GM23338 (cell line): ENCODE results near the gene ZBTB22. TPM values are rescaled to one million over a fixed set of nuclear protein-coding genes. Genes with fewer than 3 reads are reported as not detected.

ENCODE experiments used
- ATAC-seq: fragments of 200-7000 bp; cut with Tn5 transposase; 3 replicates; pipeline ENCODE4 v1.9.1; 2020
- DNase-seq: peaks from one replicate; pipeline ENCODE4 v3.0.0-alpha.2; 2015; ENCODE audit warnings: low spot score
- H2AFZ ChIP-seq: fragments of 200-600 bp; sonication (generic); 2 replicates; pipeline ENCODE4 v1.8.0; 2016; ENCODE audit warnings: antibody characterized with exemption, mild to moderate bottlenecking, moderate library complexity
- H3F3A ChIP-seq: fragments of 200-600 bp; sonication (generic); replicated peaks from 2 replicates; pipeline ENCODE4 v1.8.0; 2017; ENCODE audit warnings: antibody characterized with exemption, mixed run types, low read depth
- H3K27ac ChIP-seq: fragments of 200-600 bp; sonication (generic); 2 replicates; pipeline ENCODE4 v1.6.1; 2016; ENCODE audit warnings: low read depth
- H3K27me3 ChIP-seq: fragments of 200-600 bp; sonication (generic); 2 replicates; pipeline ENCODE4 v1.8.0; 2016; ENCODE audit warnings: mild to moderate bottlenecking, mixed run types, moderate library complexity; ENCODE audit not compliant: insufficient read depth
- H3K36me3 ChIP-seq: fragments of 200-600 bp; sonication (generic); 2 replicates; pipeline ENCODE4 v1.8.0; 2016; ENCODE audit warnings: mild to moderate bottlenecking; ENCODE audit not compliant: insufficient read depth
- H3K4me1 ChIP-seq: fragments of 200-600 bp; sonication (generic); 2 replicates; pipeline ENCODE4 v1.8.0; 2016; ENCODE audit warnings: mild to moderate bottlenecking, moderate library complexity; ENCODE audit not compliant: insufficient read depth
- H3K4me2 ChIP-seq: fragments of 200-600 bp; sonication (generic); 2 replicates; pipeline ENCODE4 v1.7.1; 2017; ENCODE audit warnings: mixed run types
- H3K4me3 ChIP-seq: fragments of 200-600 bp; sonication (generic); 2 replicates; pipeline ENCODE4 v1.6.1; 2016; ENCODE audit warnings: mixed run types
- H3K79me2 ChIP-seq: fragments of 200-600 bp; sonication (generic); replicated peaks from 2 replicates; pipeline ENCODE4 v1.8.0; 2017; ENCODE audit warnings: mild to moderate bottlenecking; ENCODE audit not compliant: insufficient read depth
- H3K9me2 ChIP-seq: fragments of 200-600 bp; sonication (generic); 2 replicates; pipeline ENCODE4 v1.8.0; 2017; ENCODE audit not compliant: insufficient read depth
- H4K20me1 ChIP-seq: fragments of 200-600 bp; sonication (generic); replicated peaks from 2 replicates; pipeline ENCODE4 v1.8.0; 2017; ENCODE audit warnings: mild to moderate bottlenecking; ENCODE audit not compliant: insufficient read depth
- H3K27ac Mint-ChIP-seq: 2 replicates; pipeline ENCODE4 v1.8.0; 2020; ENCODE audit warnings: inconsistent platforms, mild to moderate bottlenecking, moderate library complexity, mixed read lengths
- H3K27me3 Mint-ChIP-seq: 3 replicates; pipeline ENCODE4 v1.8.0; 2022; ENCODE audit warnings: low read depth, mild to moderate bottlenecking, moderate library complexity, mixed read lengths, inconsistent platforms; ENCODE audit not compliant: insufficient read depth, poor library complexity
- H3K36me3 Mint-ChIP-seq: 3 replicates; pipeline ENCODE4 v1.8.0; 2021; ENCODE audit warnings: low read depth, mild to moderate bottlenecking, inconsistent platforms, moderate library complexity, mixed read lengths
- H3K4me1 Mint-ChIP-seq: 3 replicates; pipeline ENCODE4 v1.8.0; 2020; ENCODE audit warnings: mild to moderate bottlenecking, inconsistent platforms, mixed read lengths
- H3K4me3 Mint-ChIP-seq: 3 replicates; pipeline ENCODE4 v1.8.0; 2021; ENCODE audit warnings: moderate library complexity, mild to moderate bottlenecking, inconsistent platforms, mixed read lengths
- H3K9me3 Mint-ChIP-seq: 3 replicates; pipeline ENCODE4 v1.8.0; 2020; ENCODE audit warnings: moderate library complexity, mild to moderate bottlenecking, inconsistent platforms, mixed read lengths
- CREB1 ChIP-seq: fragments of 250-450 bp; sonication (Bioruptor Pico); IDR thresholded peaks from 2 replicates; pipeline ENCODE4 v1.5.0; 2020; ENCODE audit warnings: low read depth, mild to moderate bottlenecking, moderate library complexity
- CTCF ChIP-seq, 2 experiments: fragments of 200-600 bp in 1 of 2; sonication (generic) in 1 of 2; conservative IDR thresholded peaks; 2 replicates each; pipeline versions ENCODE4 v1.5.1 to v1.6.1; 2016 to 2017; ENCODE audit warnings: antibody characterized with exemption in 2 of 2, low read depth in 2 of 2, mild to moderate bottlenecking in 2 of 2, moderate library complexity in 1 of 2
- ETS1 ChIP-seq: IDR thresholded peaks from 2 replicates; pipeline ENCODE4 v1.6.1; 2016; ENCODE audit warnings: antibody characterized with exemption
- EZH2phosphoT487 ChIP-seq: fragments of 200-600 bp; sonication (generic); IDR thresholded peaks from one replicate; pipeline ENCODE4 v1.8.1; 2018; ENCODE audit warnings: antibody characterized with exemption; ENCODE audit not compliant: unreplicated experiment
- JUNB ChIP-seq: IDR thresholded peaks from one replicate; pipeline ENCODE4 v1.6.1; 2016; ENCODE audit warnings: antibody characterized with exemption; ENCODE audit not compliant: unreplicated experiment
- NANOG ChIP-seq: IDR thresholded peaks from 2 replicates; pipeline ENCODE4 v1.6.1; 2016; ENCODE audit warnings: antibody characterized with exemption, borderline replicate concordance
- POLR2AphosphoS5 ChIP-seq: IDR thresholded peaks from 2 replicates; pipeline ENCODE4 v1.6.1; 2016; ENCODE audit warnings: antibody characterized with exemption, low read depth
- STAT1 ChIP-seq: IDR thresholded peaks from one replicate; pipeline ENCODE4 v1.6.1; 2016; ENCODE audit warnings: antibody characterized with exemption; ENCODE audit not compliant: unreplicated experiment
- ZNF114 ChIP-seq: fragments of 250-450 bp; sonication (Bioruptor Pico); IDR thresholded peaks from 2 replicates; pipeline ENCODE4 v1.5.0; 2020; ENCODE audit warnings: mild to moderate bottlenecking, moderate library complexity
- ZNF331 ChIP-seq: fragments of 250-450 bp; sonication (Bioruptor Pico); IDR thresholded peaks from 2 replicates; pipeline ENCODE4 v1.5.0; 2020; ENCODE audit warnings: low read depth, mild to moderate bottlenecking, moderate library complexity
- ZNF462 ChIP-seq: fragments of 250-450 bp; sonication (Bioruptor Pico); IDR thresholded peaks from 2 replicates; pipeline ENCODE4 v1.5.0; 2020; ENCODE audit warnings: mild to moderate bottlenecking, moderate library complexity
- polyA plus RNA-seq: library from polyadenylated mRNA; unstranded; fragments of >200 nt; fragmentation: Nextera tagmentation; extraction: Ambion mirVana; gene quantifications from 2 replicates; pipeline ENCODE4 v1.2.1, GENCODE V29; 2016
- total RNA-seq: library from RNA; depleted of rRNA; stranded (reverse); fragments of >200 nt; shearing (Covaris generic); gene quantifications from 2 replicates; pipeline ENCODE4 v1.2.3, GENCODE V29; 2014

The ZBTB22 gene
- total and polyA plus RNA-seq, 2 experiments from 2014 or later, result 3.9 to 7.7 TPM

GRCh38 chr6:33324125-33324524 lies 6.6 kb upstream of the ZBTB22 start:
- Histone ChIP-seq H3K4me3 (peak overlapping the region; percentile 80), H3F3A (peaks cover 12% of the 10 kb centered on the region), H3K4me1 (peaks cover 31% of the 10 kb centered on the region), H3K9me2 (no peaks in the 10 kb centered on the region), H3K27ac (peak overlapping the region; percentile 72; the same call in 1 of the 2 replicates), H3K27me3 (no peaks in the 10 kb centered on the region), H2AFZ (peak overlapping the region; percentile 65; the same call in 1 of the 2 replicates), H3K36me3 (peaks cover 13% of the 10 kb centered on the region), H3K4me2 (peak overlapping the region; percentile 92), H4K20me1 (peaks cover 11% of the 10 kb centered on the region), H3K79me2 (peaks cover 35% of the 10 kb centered on the region)
- Mint-ChIP-seq H3K27me3 (peaks cover 14% of the 10 kb centered on the region), H3K27ac (no peak overlapping the region), H3K36me3 (peaks cover 29% of the 10 kb centered on the region), H3K4me1 (peaks cover 45% of the 10 kb centered on the region), H3K4me3 (peak overlapping the region; percentile 90), H3K9me3 (no peaks in the 10 kb centered on the region)
- no peak for ATAC-seq
- TF ChIP-seq JUNB (no peak), CREB1 (CRISPR knock-in tag) (no peak), ZNF331 (CRISPR knock-in tag) (no peak), NANOG (no peak), ZNF462 (CRISPR knock-in tag) (no peak), CTCF (conservative IDR thresholded peaks at IDR 0.05; ENCODE audit: low read depth in 2 of 2) (no peak), STAT1 (no peak), POLR2AphosphoS5 (no peak), EZH2phosphoT487 (no peak), ETS1 (no peak), ZNF114 (CRISPR knock-in tag) (no peak)
- DNase-seq, result no peak
